Right lobe of liver (tissue), 4 donors: Measurements from ENCODE around the gene CNEP1R1.

ENCODE experiments used
- CTCF ChIP-seq, 4 donors: fragments of 200-600 bp in 3 of 4; fragments of 450-650 bp in 1 of 4; IDR thresholded peaks; one replicate each; pipeline versions ENCODE4 v1.5.1 to v1.8.0; 2016 to 2022; ENCODE audit warnings: antibody characterized with exemption in 4 of 4, mild to moderate bottlenecking in 2 of 4
- POLR2A ChIP-seq: fragments of 450-650 bp; IDR thresholded peaks from one replicate; pipeline ENCODE4 v1.6.1; 2017; ENCODE audit warnings: antibody characterized with exemption, mild to moderate bottlenecking
- donor health status: DM: no; HTN: no; CAD: no.
- donor health status: DM: no; HTN: no; CAD: no.
- donor health status: DM: no; HTN: yes; CAD: no.

GRCh38 chr16:50047864-50048263 is 22.8 kb downstream of the CNEP1R1 start:
- TF ChIP-seq POLR2A (no peak), CTCF (IDR thresholded peaks at IDR 0.05) (no peak)
